SK-N-SH (cell line): ENCODE measurements around the gene CACNG7. TPM values are rescaled to one million over a fixed set of nuclear protein-coding genes. Genes with fewer than 3 reads are reported as not detected.

Source experiments
- CTCF ChIA-PET: fragments of 300-600, 350-600 bp; formaldehyde crosslinking; extraction: SDS; loops from one replicate; lab custom pipeline; 2021; lab: Yijun Ruan, JAX
- POLR2A ChIA-PET: fragments of 350-600 bp; sonication (Branson Sonifier 250); formaldehyde crosslinking; extraction: SDS; loops from one replicate; lab custom pipeline; 2020; ENCODE audit warnings: antibody characterized with exemption, inconsistent platforms; lab: Yijun Ruan, JAX
- DNase-seq: peaks from one replicate; pipeline ENCODE4 v3.0.0; 2012
- H2AFZ ChIP-seq: fragments of 200-600 bp; sonication (generic); 2 replicates; pipeline ENCODE4 v1.8.1; 2016; ENCODE audit warnings: antibody characterized with exemption, mild to moderate bottlenecking, low read depth
- H3F3A ChIP-seq: fragments of 200-600 bp; sonication (generic); replicated peaks from 2 replicates; pipeline ENCODE3; 2016; ENCODE audit warnings: antibody characterized with exemption, mild to moderate bottlenecking; ENCODE audit not compliant: insufficient read depth
- H3K27ac ChIP-seq, 2 experiments: fragments of 200-500 bp in 1 of 2; fragments of 200-600 bp in 1 of 2; sonication (Bioruptor generic) in 1 of 2; sonication (generic), shearing (Covaris generic) in 1 of 2; 2 replicates each; pipeline versions ENCODE4 v1.5.1 to v1.6.1; 2014 to 2016; ENCODE audit warnings: low read depth in 2 of 2, inconsistent platforms in 1 of 2, low read length in 1 of 2, mild to moderate bottlenecking in 1 of 2, mixed read lengths in 1 of 2
- H3K27me3 ChIP-seq: fragments of 200-600 bp; sonication (generic), shearing (Covaris generic); 2 replicates; pipeline ENCODE4 v1.6.1; 2016; ENCODE audit warnings: mixed run types; ENCODE audit not compliant: insufficient read depth
- H3K36me3 ChIP-seq, 2 experiments: fragments of 200-500 bp in 1 of 2; fragments of 200-600 bp in 1 of 2; sonication (Bioruptor generic) in 1 of 2; sonication (generic) in 1 of 2; replicated peaks in 1 of 2; 2 replicates each; pipeline versions ENCODE3 to v1.5.1; 2014 to 2016; ENCODE audit warnings: low read length in 1 of 2, mild to moderate bottlenecking in 1 of 2; ENCODE audit not compliant: insufficient read depth in 2 of 2, control insufficient read depth in 1 of 2
- H3K4me1 ChIP-seq, 2 experiments: fragments of 200-500 bp in 1 of 2; fragments of 200-600 bp in 1 of 2; sonication (Bioruptor generic) in 1 of 2; sonication (generic), shearing (Covaris generic) in 1 of 2; 2 replicates each; pipeline versions ENCODE4 v1.5.1 to v1.6.1; 2014 to 2016; ENCODE audit warnings: low read depth in 1 of 2, low read length in 1 of 2, mixed run types in 1 of 2; ENCODE audit not compliant: insufficient read depth in 2 of 2, control insufficient read depth in 1 of 2
- H3K4me2 ChIP-seq: fragments of 200-600 bp; sonication (generic), shearing (Covaris generic); 2 replicates; pipeline ENCODE4 v1.6.1; 2017; ENCODE audit warnings: mixed run types
- H3K4me3 ChIP-seq, 2 experiments: fragments of 200-500 bp in 1 of 2; fragments of 200-600 bp in 1 of 2; sonication (Bioruptor generic) in 1 of 2; sonication (generic), shearing (Covaris generic) in 1 of 2; 2 replicates each; pipeline versions ENCODE4 v1.5.1 to v1.8.1; 2014 to 2016; ENCODE audit warnings: low read depth in 2 of 2, inconsistent platforms in 1 of 2, low read length in 1 of 2, mild to moderate bottlenecking in 1 of 2, mixed read lengths in 1 of 2, moderate library complexity in 1 of 2
- H3K79me2 ChIP-seq: fragments of 200-600 bp; sonication (generic); 2 replicates; pipeline ENCODE4 v1.8.1; 2017; ENCODE audit warnings: mild to moderate bottlenecking; ENCODE audit not compliant: insufficient read depth
- H3K9ac ChIP-seq: fragments of 200-600 bp; sonication (generic); 2 replicates; pipeline ENCODE4 v1.6.1; 2017; ENCODE audit warnings: mixed run types
- H3K9me2 ChIP-seq: fragments of 200-600 bp; sonication (generic); 2 replicates; pipeline ENCODE4 v1.6.1; 2017; ENCODE audit warnings: mixed run types
- H3K9me3 ChIP-seq: fragments of 200-600 bp; sonication (generic); 2 replicates; pipeline ENCODE4 v1.6.1; 2017; ENCODE audit warnings: mixed run types, mild to moderate bottlenecking, moderate library complexity
- H4K20me1 ChIP-seq: fragments of 200-600 bp; sonication (generic); 2 replicates; pipeline ENCODE4 v1.6.1; 2017; ENCODE audit warnings: mild to moderate bottlenecking, mixed run types; ENCODE audit not compliant: insufficient read depth
- EP300 ChIP-seq, 2 experiments: IDR thresholded peaks; 2 replicates each; pipeline versions ENCODE4 v1.4.0 to v1.6.1; 2012; ENCODE audit warnings: borderline replicate concordance in 1 of 2, low read depth in 1 of 2, low read length in 1 of 2
- GABPA ChIP-seq: IDR thresholded peaks from 2 replicates; pipeline ENCODE4 v1.4.0; 2012; ENCODE audit warnings: low read depth, mild to moderate bottlenecking
- GATA2 ChIP-seq: sonication (generic); formaldehyde crosslinking; IDR thresholded peaks from 2 replicates; pipeline ENCODE4 v1.5.0; 2020; ENCODE audit warnings: mild to moderate bottlenecking, missing genetic modification reagents
- MEF2A ChIP-seq: IDR thresholded peaks from 2 replicates; pipeline ENCODE4 v1.4.0; 2012; ENCODE audit warnings: low read depth, borderline replicate concordance
- NRF1 ChIP-seq: IDR thresholded peaks from 2 replicates; pipeline ENCODE4 v1.6.1; 2012; ENCODE audit warnings: low read depth, mild to moderate bottlenecking, low read length
- REST ChIP-seq: IDR thresholded peaks from 2 replicates; pipeline ENCODE4 v1.6.1; 2012; ENCODE audit warnings: mild to moderate bottlenecking, low read depth, low read length, moderate library complexity
- SIN3A ChIP-seq: IDR thresholded peaks from 2 replicates; pipeline ENCODE4 v1.6.1; 2012; ENCODE audit warnings: low read depth, mild to moderate bottlenecking, low read length, moderate library complexity, borderline replicate concordance
- USF2 ChIP-seq: fragments of 150-350 bp; IDR thresholded peaks from 2 replicates; pipeline ENCODE4 v1.6.1; 2017; ENCODE audit warnings: antibody characterized with exemption, low read length, low read depth, borderline replicate concordance
- ZBTB33 ChIP-seq: IDR thresholded peaks from 2 replicates; pipeline ENCODE4 v1.4.0; 2012; ENCODE audit warnings: low read depth, borderline replicate concordance
- WGBS: methylation state at CpG from one replicate; pipeline ENCODE4 v1.1.6; 2017; ENCODE audit warnings: low lambda C conversion rate; 5-methylcytosine and 5-hydroxymethylcytosine counted together
- polyA plus RNA-seq, 3 experiments: library from polyadenylated mRNA; depleted of rRNA; stranded (reverse); fragments of >200 nt; gene quantifications; 2 replicates each; pipeline ENCODE4 v1.2.3, GENCODE V29; 2012

CACNG7 gene
- polyA plus RNA-seq, 1 of the 3 experiments (the other 2 are of a cell fraction) = 25.7 TPM

- H3K4me2 ChIP-seq = no peak overlapping the region
- POLR2A ChIA-PET = no interaction called here
- H3K36me3 ChIP-seq = no peaks in the 10 kb centered on the region
- no peaks in the 10 kb centered on the region for H3K9me3 ChIP-seq
- 77% methylated on average over 10 of the region's 10 CpGs for WGBS
- H2AFZ ChIP-seq = no peak overlapping the region
- peaks cover 8% of the 10 kb centered on the region for H3F3A ChIP-seq
- H3K9me2 ChIP-seq = no peaks in the 10 kb centered on the region
- H3K4me3 ChIP-seq = no peak overlapping the region
- no peak overlapping the region for H3K27ac ChIP-seq
- no peak for TF ChIP-seq REST
- TF ChIP-seq EP300 (IDR thresholded peaks at IDR 0.05; ENCODE audit: borderline replicate concordance in 1 of 2, low read depth in 1 of 2, low read length in 1 of 2) = no peak
- no peak for TF ChIP-seq ZBTB33
- TF ChIP-seq GABPA = no peak
- TF ChIP-seq GATA2 (CRISPR knock-in tag) = no peak
- TF ChIP-seq USF2 = no peak
- no peak for TF ChIP-seq NRF1
- TF ChIP-seq MEF2A = no peak
- no peak for TF ChIP-seq SIN3A
- peaks cover 0 to 14% of the 10 kb centered on the region in 2 experiments; a peak in 2 of 4 replicates for H3K4me1 ChIP-seq
- peaks cover 36% of the 10 kb centered on the region for H3K27me3 ChIP-seq
- CTCF ChIA-PET = interaction anchor here (0.6 to 2.4 kb wide), 3 partner anchors 22 to 145 kb away, joined by 3 to 7 read pairs (median 4); no protein-coding TSS in a partner anchor
- H4K20me1 ChIP-seq = no peaks in the 10 kb centered on the region
- H3K9ac ChIP-seq = no peak overlapping the region
- H3K79me2 ChIP-seq = no peaks in the 10 kb centered on the region
- DNase-seq = no peak
Observed at GRCh38 chr19:53885036-53885435, 24.0 kb upstream of the CACNG7 start.
